HepG2 (cell line): ENCODE results near the gene TUBA4A. TPM values are rescaled to one million over a fixed set of nuclear protein-coding genes. Genes with fewer than 3 reads are reported as not detected.

Source experiments
- FOXP4 ChIP-seq: sonication (generic); formaldehyde crosslinking; IDR thresholded peaks from 2 replicates; pipeline ENCODE4 v1.4.0; 2020; ENCODE audit warnings: missing genetic modification reagents
- HINFP ChIP-seq: sonication (generic); formaldehyde crosslinking; IDR thresholded peaks from 2 replicates; pipeline ENCODE4 v1.4.0; 2020; ENCODE audit warnings: low read depth, mild to moderate bottlenecking, missing genetic modification reagents
- IRX3 ChIP-seq: sonication (generic); formaldehyde crosslinking; IDR thresholded peaks from 2 replicates; pipeline ENCODE4 v1.8.1; 2023; ENCODE audit warnings: mild to moderate bottlenecking, low read depth, missing genetic modification reagents, borderline replicate concordance
- MAFG ChIP-seq: sonication (generic); formaldehyde crosslinking; IDR thresholded peaks from 2 replicates; pipeline ENCODE4 v1.5.1; 2020; ENCODE audit warnings: mild to moderate bottlenecking, missing genetic modification reagents
- MZF1 ChIP-seq: sonication (generic); formaldehyde crosslinking; IDR thresholded peaks from 2 replicates; pipeline ENCODE4 v1.8.1; 2023; ENCODE audit warnings: mild to moderate bottlenecking, missing genetic modification reagents, borderline replicate concordance
- SALL1 ChIP-seq: sonication (generic); formaldehyde crosslinking; IDR thresholded peaks from 2 replicates; pipeline ENCODE4 v1.8.0; 2022; ENCODE audit warnings: mild to moderate bottlenecking, missing genetic modification reagents
- SIX1 ChIP-seq: sonication (generic); formaldehyde crosslinking; IDR thresholded peaks from 2 replicates; pipeline ENCODE4 v1.4.0; 2020; ENCODE audit warnings: missing genetic modification reagents, borderline replicate concordance
- SMAD3 ChIP-seq: sonication (generic); formaldehyde crosslinking; IDR thresholded peaks from 2 replicates; pipeline ENCODE4 v1.4.0; 2020; ENCODE audit warnings: missing genetic modification reagents
- THYN1 ChIP-seq: sonication (generic); formaldehyde crosslinking; IDR thresholded peaks from 2 replicates; pipeline ENCODE4 v1.8.1; 2023; ENCODE audit warnings: low read depth, mild to moderate bottlenecking, moderate library complexity, missing genetic modification reagents, borderline replicate concordance
- ZNF34 ChIP-seq: sonication (generic); formaldehyde crosslinking; IDR thresholded peaks from 2 replicates; pipeline ENCODE4 v1.4.0; 2020; ENCODE audit warnings: mild to moderate bottlenecking, missing genetic modification reagents, borderline replicate concordance
- ZNF556 ChIP-seq: sonication (generic); formaldehyde crosslinking; IDR thresholded peaks from 2 replicates; pipeline ENCODE4 v1.4.0; 2020; ENCODE audit warnings: mild to moderate bottlenecking, missing genetic modification reagents, borderline replicate concordance
- ZNF557 ChIP-seq: sonication (generic); formaldehyde crosslinking; IDR thresholded peaks from 2 replicates; pipeline ENCODE4 v1.4.0; 2020; ENCODE audit warnings: missing genetic modification reagents
- ZNF710 ChIP-seq: sonication (generic); formaldehyde crosslinking; IDR thresholded peaks from 2 replicates; pipeline ENCODE4 v1.5.0; 2020; ENCODE audit warnings: mild to moderate bottlenecking, missing genetic modification reagents, borderline replicate concordance
- ZNF772 ChIP-seq: sonication (generic); formaldehyde crosslinking; IDR thresholded peaks from 2 replicates; pipeline ENCODE4 v1.5.0; 2020; ENCODE audit warnings: mild to moderate bottlenecking, missing genetic modification reagents
- ZNF781 ChIP-seq: sonication (generic); formaldehyde crosslinking; IDR thresholded peaks from 2 replicates; pipeline ENCODE4 v1.5.1; 2020; ENCODE audit warnings: borderline replicate concordance, mild to moderate bottlenecking, missing genetic modification reagents; ENCODE audit errors: not compliant biosample characterization
- ZSCAN9 ChIP-seq: IDR thresholded peaks from 2 replicates; pipeline ENCODE4 v1.6.1; 2016; ENCODE audit warnings: borderline replicate concordance
- polyA plus RNA-seq, 8 experiments: library from polyadenylated mRNA; depleted of rRNA in 3 of 8; stranded (reverse) in 7 of 8; unstranded in 1 of 8; fragments of >200 nt; fragmentation: Illumina TruSeq in 4 of 8; extraction: Trizol in 4 of 8; gene quantifications; 2 replicates each; pipeline versions ENCODE4 v1.2.1 to v1.2.3, GENCODE V29; 2011 to 2016; ENCODE audit warnings: low read depth in 4 of 8, missing spikeins in 1 of 8, mixed read lengths in 1 of 8; ENCODE audit not compliant: insufficient read depth in 1 of 8
- total RNA-seq, 5 experiments: library from RNA; depleted of rRNA; stranded (reverse); fragments of >200 nt; fragmentation: Illumina TruSeq; extraction: Trizol; gene quantifications; 2 replicates each; pipeline ENCODE4 v1.2.3, GENCODE V29; 2016; ENCODE audit warnings: low read depth in 1 of 5
- TF ChIP-seq, protein P1 (sequence below): sonication (generic); formaldehyde crosslinking; IDR thresholded peaks from 2 replicates; pipeline ENCODE4; 2020; ENCODE audit warnings: missing genetic modification reagents, mild to moderate bottlenecking, borderline replicate concordance
- TF ChIP-seq, protein P2 (sequence below): IDR thresholded peaks from 2 replicates; pipeline ENCODE4 v1.6.1; 2012; ENCODE audit warnings: low read depth, low read length, improper control_type of control experiment

Gene TUBA4A
- total and polyA plus RNA-seq, 2 of the 13 experiments (the other 11 are each of a cell fraction or from before 2014, with no cell fraction given), result 1.3 to 12.7 TPM

- TF ChIP-seq IRX3 (CRISPR knock-in tag), result no peak
- TF ChIP-seq ZNF34, result peak; percentile 87
- TF ChIP-seq ZNF710 (CRISPR knock-in tag), result peak; percentile 64; the same call in 1 of the 2 replicates
- no peak for TF ChIP-seq SIX1 (CRISPR knock-in tag)
- peak; percentile 97 for TF ChIP-seq SMAD3 (CRISPR knock-in tag)
- no peak for TF ChIP-seq ZNF557 (CRISPR knock-in tag)
- peak; percentile 83 for TF ChIP-seq ZNF772
- TF ChIP-seq, protein P1, sequence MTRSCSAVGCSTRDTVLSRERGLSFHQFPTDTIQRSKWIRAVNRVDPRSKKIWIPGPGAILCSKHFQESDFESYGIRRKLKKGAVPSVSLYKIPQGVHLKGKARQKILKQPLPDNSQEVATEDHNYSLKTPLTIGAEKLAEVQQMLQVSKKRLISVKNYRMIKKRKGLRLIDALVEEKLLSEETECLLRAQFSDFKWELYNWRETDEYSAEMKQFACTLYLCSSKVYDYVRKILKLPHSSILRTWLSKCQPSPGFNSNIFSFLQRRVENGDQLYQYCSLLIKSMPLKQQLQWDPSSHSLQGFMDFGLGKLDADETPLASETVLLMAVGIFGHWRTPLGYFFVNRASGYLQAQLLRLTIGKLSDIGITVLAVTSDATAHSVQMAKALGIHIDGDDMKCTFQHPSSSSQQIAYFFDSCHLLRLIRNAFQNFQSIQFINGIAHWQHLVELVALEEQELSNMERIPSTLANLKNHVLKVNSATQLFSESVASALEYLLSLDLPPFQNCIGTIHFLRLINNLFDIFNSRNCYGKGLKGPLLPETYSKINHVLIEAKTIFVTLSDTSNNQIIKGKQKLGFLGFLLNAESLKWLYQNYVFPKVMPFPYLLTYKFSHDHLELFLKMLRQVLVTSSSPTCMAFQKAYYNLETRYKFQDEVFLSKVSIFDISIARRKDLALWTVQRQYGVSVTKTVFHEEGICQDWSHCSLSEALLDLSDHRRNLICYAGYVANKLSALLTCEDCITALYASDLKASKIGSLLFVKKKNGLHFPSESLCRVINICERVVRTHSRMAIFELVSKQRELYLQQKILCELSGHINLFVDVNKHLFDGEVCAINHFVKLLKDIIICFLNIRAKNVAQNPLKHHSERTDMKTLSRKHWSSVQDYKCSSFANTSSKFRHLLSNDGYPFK (CRISPR knock-in tag), result peak; percentile 93; the same call in 1 of the 2 replicates
- peak; percentile 94 for TF ChIP-seq ZSCAN9 (CRISPR knock-in tag)
- peak; percentile 64; the same call in 1 of the 2 replicates for TF ChIP-seq FOXP4
- peak; percentile 86 for TF ChIP-seq SALL1 (CRISPR knock-in tag)
- no peak for TF ChIP-seq MAFG (CRISPR knock-in tag)
- peak; percentile 96 for TF ChIP-seq MZF1 (CRISPR knock-in tag)
- TF ChIP-seq, protein P2, sequence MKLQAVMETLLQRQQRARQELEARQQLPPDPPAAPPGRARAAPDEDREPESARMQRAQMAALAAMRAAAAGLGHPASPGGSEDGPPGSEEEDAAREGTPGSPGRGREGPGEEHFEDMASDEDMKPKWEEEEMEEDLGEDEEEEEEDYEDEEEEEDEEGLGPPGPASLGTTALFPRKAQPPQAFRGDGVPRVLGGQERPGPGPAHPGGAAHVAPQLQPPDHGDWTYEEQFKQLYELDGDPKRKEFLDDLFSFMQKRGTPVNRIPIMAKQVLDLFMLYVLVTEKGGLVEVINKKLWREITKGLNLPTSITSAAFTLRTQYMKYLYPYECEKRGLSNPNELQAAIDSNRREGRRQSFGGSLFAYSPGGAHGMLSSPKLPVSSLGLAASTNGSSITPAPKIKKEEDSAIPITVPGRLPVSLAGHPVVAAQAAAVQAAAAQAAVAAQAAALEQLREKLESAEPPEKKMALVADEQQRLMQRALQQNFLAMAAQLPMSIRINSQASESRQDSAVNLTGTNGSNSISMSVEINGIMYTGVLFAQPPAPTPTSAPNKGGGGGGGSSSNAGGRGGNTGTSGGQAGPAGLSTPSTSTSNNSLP, result no peak
- TF ChIP-seq HINFP (CRISPR knock-in tag), result peak; percentile 92
- peak; percentile 93 for TF ChIP-seq ZNF556
- TF ChIP-seq ZNF781, result no peak
- TF ChIP-seq THYN1 (CRISPR knock-in tag), result no peak
These were observed 8.4 kb downstream of the TUBA4A start, which contains the start of the genes GLB1L and STK16 (continued) for GRCh38 chr2:219245148-219245898.
